Kidney epithelial cell (primary cell): ENCODE results near the gene TMEM240. TPM values are rescaled to one million over a fixed set of nuclear protein-coding genes. Genes with fewer than 3 reads are reported as not detected.

ENCODE experiments used
- DNase-seq: peaks from one replicate; pipeline ENCODE4 v3.0.0-alpha.2; 2010; ENCODE audit warnings: low read depth
- H3K27me3 ChIP-seq: 2 replicates; pipeline ENCODE4 v1.6.0; 2011; ENCODE audit warnings: low read length; ENCODE audit not compliant: control insufficient read depth, insufficient read depth
- H3K36me3 ChIP-seq: 2 replicates; pipeline ENCODE4 v1.5.1; 2011; ENCODE audit warnings: low read length; ENCODE audit not compliant: control insufficient read depth, insufficient read depth
- H3K4me3 ChIP-seq: 2 replicates; pipeline ENCODE4 v1.5.1; 2011; ENCODE audit warnings: low read depth, mild to moderate bottlenecking, control low read depth, low read length
- total RNA-seq: library from RNA; depleted of rRNA; stranded (reverse); fragments of >200 nt; gene quantifications from 2 replicates; pipeline ENCODE4 v1.2.3, GENCODE V29; 2015
- TF ChIP-seq, protein P1 (sequence below): IDR thresholded peaks from 2 replicates; pipeline ENCODE4 v1.5.1; 2011; ENCODE audit warnings: mild to moderate bottlenecking, moderate library complexity, low read length, control low read depth, inconsistent platforms; ENCODE audit not compliant: insufficient read depth, poor library complexity, severe bottlenecking

The TMEM240 gene
- total RNA-seq, 1 donor from 2014 or later, result 3.9 TPM

DNA sequence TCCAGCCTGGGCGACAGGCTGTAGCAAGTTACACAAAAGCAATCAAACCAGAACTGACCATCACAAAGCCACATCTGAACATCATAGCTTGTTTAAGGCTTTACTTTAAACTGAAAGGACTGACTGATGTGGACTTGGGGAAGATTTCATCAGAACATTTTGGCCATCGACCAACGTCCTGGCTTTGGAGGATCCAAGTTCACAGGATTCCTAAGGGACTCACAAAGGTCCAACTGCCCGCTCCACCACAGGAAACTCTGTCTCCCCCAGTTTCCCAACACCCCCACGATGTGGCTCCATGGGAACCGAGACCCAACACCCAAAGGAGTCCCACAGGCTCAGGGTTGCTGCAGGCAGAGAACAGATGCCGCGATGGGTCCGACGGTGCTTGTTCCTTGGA, 24.9 kb upstream of the TMEM240 start:
- H3K4me3 ChIP-seq, result no peak overlapping the region
- TF ChIP-seq, protein P1, sequence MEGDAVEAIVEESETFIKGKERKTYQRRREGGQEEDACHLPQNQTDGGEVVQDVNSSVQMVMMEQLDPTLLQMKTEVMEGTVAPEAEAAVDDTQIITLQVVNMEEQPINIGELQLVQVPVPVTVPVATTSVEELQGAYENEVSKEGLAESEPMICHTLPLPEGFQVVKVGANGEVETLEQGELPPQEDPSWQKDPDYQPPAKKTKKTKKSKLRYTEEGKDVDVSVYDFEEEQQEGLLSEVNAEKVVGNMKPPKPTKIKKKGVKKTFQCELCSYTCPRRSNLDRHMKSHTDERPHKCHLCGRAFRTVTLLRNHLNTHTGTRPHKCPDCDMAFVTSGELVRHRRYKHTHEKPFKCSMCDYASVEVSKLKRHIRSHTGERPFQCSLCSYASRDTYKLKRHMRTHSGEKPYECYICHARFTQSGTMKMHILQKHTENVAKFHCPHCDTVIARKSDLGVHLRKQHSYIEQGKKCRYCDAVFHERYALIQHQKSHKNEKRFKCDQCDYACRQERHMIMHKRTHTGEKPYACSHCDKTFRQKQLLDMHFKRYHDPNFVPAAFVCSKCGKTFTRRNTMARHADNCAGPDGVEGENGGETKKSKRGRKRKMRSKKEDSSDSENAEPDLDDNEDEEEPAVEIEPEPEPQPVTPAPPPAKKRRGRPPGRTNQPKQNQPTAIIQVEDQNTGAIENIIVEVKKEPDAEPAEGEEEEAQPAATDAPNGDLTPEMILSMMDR, result no peak
- no peaks in the 10 kb centered on the region for H3K36me3 ChIP-seq
- no peak for DNase-seq
- H3K27me3 ChIP-seq, result no peaks in the 10 kb centered on the region

DNA sequence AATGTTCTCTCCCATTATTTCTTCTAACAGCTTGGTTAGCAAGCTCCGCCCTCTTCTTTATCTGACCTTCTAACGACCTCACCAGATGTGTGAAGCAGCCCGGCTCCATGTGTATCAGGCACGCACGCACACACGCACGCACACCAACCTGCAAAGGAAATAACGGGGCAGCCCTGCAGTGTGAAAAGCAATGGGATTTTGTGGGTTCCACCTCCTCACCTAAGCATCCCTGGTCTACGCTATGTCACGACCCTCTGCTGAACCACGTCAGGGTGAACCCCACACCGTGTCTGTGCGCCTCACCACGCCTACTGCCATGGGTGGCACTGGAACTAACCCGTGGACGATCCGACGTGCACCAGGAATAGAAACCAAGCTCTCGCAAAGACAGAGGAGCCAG, 23.8 kb upstream of the TMEM240 start:
- Histone ChIP-seq H3K27me3 (no peaks in the 10 kb centered on the region), H3K4me3 (no peak overlapping the region), H3K36me3 (no peaks in the 10 kb centered on the region)
- TF ChIP-seq, protein P1, result no peak
- no peak for DNase-seq

DNA sequence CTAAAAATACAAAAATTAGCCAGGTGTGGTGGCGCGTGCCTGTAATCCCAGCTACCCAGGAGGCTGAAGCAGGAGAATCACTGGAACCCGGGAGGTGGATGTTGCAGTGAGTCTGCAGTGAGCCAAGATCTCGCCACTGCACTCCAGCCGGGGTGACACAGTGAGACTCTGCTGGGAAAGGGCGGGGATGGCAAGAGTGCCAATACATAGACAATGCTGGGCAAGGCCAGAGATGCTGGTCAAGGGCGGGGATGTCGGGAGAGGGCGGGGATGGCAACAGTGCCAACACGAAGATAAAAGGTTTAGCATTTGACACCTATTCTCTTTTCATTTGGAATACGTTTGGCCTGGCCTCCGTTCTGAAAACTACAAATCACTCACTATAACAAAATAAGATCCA, 23.3 kb upstream of the TMEM240 start:
- H3K36me3 ChIP-seq, result no peaks in the 10 kb centered on the region
- no peak overlapping the region for H3K4me3 ChIP-seq
- TF ChIP-seq, protein P1, result no peak
- H3K27me3 ChIP-seq, result no peaks in the 10 kb centered on the region
- no peak for DNase-seq

DNA sequence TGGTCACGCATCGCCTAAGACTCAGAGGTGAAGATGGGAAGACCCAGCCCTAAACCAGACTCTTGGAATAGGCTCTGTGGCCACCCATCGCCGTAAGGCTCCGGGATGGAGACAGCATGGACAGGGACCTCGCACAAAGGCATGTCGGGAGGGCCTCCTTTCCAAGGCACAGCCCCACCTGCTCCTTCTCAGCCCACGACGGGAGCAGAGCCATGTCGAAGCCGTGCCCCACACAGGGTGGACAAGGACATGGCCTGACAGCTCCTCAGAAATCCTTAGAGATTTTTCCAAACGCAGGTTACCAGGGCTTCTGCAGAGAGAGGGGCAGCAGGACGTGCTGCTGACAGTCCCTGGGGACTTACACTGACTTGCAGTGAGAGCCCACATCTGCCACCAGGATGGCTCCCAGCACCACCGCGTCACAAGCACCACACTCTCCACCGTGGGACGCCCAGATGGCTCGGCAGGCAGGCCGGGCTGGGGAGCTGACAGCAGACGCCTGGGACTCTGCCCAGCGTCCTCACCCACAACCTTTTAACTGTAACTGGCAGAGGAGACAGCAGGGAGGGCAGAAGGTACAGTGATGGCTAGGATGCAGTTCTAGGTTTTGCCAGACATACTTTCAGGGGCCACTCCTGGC, 22.3 kb upstream of the TMEM240 start:
- Histone ChIP-seq H3K4me3 (no peak overlapping the region), H3K36me3 (no peaks in the 10 kb centered on the region), H3K27me3 (no peaks in the 10 kb centered on the region)
- no peak for DNase-seq
- TF ChIP-seq, protein P1, result no peak

DNA sequence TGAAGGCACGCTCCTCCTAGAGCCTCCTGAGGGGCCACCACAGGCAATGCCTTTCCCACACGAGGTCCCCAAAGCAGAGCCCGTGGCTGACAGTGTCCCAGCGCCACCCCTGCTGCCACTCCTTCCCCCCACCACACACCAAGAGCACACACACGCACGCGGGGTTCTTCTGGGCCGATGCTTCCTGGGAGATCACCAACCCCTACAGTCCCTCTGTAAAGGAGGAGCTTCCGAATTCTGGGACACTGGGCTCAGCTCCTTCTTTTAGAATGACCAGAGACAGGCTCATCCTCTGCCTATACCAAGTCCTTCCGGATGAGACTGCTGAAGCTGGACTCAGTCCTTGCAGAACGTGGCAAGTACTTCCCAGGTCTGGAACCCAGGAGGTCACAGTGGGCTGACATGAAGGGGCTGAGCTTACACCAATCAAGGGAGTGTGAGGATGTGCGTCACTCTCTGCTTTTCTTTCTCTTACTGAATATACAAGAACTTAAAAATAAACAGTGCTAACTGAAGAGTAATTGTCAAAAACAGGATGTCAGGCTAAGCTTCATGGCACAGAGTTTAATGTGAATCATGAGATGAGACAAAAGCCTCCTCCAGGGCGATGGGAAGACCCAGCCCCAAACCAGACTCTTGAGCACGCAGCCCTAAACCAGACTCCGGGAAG, 21.5 kb upstream of the TMEM240 start:
- no peak for DNase-seq
- no peak overlapping the region for H3K4me3 ChIP-seq
- TF ChIP-seq, protein P1, result no peak
- H3K27me3 ChIP-seq, result no peaks in the 10 kb centered on the region
- H3K36me3 ChIP-seq, result no peaks in the 10 kb centered on the region

DNA sequence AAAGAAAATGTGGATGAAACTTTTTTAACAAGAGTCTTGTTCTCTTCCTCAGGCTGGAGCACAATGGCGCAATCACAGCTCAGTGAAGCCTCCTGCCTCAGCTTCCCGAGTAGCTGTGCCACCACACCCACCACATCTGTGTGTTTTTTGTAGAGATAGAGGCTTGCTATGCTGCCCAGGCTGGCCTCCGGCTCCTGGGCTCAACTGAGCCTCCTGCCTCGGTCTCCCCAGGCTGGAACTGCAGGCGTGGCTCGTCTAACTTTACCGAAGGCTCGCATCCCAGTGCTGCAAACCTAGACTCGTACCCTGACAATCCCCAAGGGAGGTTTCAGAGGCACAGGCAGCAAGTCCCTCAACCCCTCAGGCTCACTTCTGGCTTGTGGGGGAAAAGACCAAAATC, 19.8 kb upstream of the TMEM240 start:
- no peak overlapping the region for H3K4me3 ChIP-seq
- TF ChIP-seq, protein P1, result no peak
- DNase-seq, result no peak
- no peaks in the 10 kb centered on the region for H3K27me3 ChIP-seq
- no peaks in the 10 kb centered on the region for H3K36me3 ChIP-seq
